ENCODE measurements around the gene UPF2.

UPF2 gene

DNA sequence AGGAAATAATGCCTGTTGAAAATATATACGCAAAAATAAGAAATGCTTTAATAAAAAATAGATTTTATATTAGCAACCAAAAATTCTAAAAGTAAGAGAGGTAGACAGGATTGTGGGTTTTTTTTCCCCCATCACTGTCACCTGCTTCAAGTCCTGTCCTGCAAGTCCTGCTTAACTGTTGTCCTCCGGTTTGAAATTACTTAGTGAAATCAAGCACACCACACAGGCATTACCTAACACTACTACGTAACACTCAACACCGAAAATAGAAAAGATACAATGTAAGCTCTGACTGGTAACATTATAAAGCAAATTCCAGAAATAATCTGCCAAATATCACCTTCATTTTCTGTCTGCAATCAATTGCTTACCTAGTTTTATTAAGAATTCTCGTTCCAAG is 90.9 kb downstream of the UPF2 start:
- no peak for DNase-seq

- no peak for DNase-seq
Observed at GRCh38 chr10:11950325-11951018, 92.1 kb downstream of the UPF2 start.

- DNase-seq, result no peak
Observed at GRCh38 chr10:11949152-11949551, 93.5 kb downstream of the UPF2 start.

- no peak for DNase-seq
Observed at GRCh38 chr10:11946652-11947051, 96.0 kb downstream of the UPF2 start.

GRCh38 chr10:11936389-11937152 is 106.0 kb downstream of the UPF2 start:
- DNase-seq, result no peak

DNA sequence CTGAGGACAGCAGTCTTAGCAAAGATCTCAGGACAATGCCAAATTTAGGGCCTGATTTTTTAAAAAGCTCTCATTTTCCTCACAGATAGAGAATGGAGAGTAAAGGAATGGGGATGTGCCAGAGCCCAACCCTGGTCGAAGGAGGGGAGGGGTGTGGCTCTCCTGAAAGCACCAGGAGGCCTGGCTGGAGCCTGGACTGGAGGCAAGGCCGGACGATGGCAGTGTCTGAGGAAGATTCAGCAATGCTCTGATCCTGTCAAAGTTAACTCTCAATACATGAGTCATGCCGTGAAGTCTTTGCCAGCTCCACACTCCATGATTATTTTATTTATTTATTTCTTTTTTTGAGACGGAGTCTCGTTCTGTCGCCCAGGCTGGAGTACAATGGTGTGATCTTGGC is 108.3 kb downstream of the UPF2 start:
- no peak for DNase-seq

- no peak for DNase-seq
Observed at GRCh38 chr10:11933577-11934223, 108.9 kb downstream of the UPF2 start.

DNA sequence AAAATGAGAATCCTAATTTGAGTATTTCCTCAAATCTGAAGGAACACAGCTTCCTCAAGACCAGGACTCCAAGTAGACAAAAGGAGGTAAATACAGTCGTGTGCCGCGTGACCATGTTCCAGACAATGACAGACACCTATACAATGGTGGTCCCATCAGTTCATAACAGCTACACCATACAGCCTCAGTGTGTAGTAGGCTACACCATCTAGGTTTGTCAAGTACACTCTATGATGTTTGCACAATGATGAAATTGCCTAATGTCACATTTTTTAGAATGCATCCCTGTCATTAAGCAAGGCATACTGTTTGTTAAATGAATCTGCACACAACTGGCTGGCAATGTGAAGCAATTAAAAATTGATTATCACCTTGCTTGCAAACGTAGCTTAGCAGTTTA is 111.6 kb downstream of the UPF2 start:
- no peak for DNase-seq

DNA sequence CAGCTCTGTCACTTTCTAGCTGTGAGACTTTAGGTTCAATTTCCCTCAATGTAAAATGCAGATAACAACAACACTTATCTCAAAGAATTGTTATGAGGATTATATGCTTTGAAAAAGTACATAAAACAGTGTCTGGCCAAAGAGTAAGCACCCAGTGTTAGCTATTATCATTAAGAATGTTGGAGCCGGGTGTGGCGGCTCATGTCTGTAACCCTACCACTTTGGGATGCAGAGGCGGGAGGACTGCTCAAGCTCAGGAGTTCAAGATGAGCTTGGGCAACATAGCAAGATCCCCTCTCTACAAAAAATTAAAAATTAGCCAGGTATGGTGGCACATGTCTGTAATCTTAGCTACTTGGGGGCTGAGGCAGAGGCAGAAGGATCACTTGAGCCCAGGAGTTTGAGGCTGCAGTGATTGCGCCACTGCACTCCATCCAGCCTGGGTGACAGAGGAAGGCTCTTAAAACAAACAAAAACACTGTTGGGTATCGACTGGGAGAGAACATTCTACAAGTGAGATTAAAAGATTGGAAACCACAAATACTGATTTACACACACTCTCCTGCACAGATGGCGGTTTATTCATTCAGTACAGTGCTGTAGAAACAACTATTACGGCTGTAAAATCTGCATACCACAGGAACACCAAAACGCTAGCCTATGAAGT is 112.2 kb downstream of the UPF2 start:
- DNase-seq, result no peak

GRCh38 chr10:11927746-11928145 is 114.9 kb downstream of the UPF2 start:
- DNase-seq, result no peak

DNA sequence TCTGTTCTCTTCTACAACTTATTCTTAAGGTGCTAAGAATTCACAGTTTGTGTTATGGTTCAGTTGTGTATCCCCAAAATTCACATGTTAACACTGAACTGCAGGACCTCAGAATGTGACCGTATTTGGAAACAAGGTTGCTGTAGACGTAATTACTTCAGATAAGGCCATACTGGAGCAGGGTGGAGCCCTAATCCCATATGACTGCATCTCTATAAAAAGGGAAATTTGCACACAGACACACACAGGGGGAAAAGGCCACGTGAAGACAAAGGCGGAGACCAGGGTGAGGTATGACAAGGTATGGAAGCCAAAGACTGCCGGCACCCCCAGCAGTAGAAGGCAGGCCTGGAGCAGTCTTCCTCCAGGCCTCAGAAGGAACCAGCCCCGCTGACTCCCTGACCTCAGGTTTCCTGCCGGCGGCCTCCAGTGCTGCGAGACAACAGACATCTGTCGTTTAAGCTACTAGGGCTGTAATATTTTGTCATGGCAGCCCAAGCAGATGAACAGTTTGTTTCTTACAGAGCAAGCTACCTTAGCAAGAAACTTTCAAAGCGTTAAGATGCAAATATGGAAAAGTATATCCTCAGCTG is 120.7 kb downstream of the UPF2 start:
- DNase-seq, result no peak

GRCh38 chr10:11919271-11919670 is 123.3 kb downstream of the UPF2 start:
- no peak for DNase-seq

- DNase-seq, result no peak
Observed at GRCh38 chr10:11918384-11918783, 124.2 kb downstream of the UPF2 start.

DNA sequence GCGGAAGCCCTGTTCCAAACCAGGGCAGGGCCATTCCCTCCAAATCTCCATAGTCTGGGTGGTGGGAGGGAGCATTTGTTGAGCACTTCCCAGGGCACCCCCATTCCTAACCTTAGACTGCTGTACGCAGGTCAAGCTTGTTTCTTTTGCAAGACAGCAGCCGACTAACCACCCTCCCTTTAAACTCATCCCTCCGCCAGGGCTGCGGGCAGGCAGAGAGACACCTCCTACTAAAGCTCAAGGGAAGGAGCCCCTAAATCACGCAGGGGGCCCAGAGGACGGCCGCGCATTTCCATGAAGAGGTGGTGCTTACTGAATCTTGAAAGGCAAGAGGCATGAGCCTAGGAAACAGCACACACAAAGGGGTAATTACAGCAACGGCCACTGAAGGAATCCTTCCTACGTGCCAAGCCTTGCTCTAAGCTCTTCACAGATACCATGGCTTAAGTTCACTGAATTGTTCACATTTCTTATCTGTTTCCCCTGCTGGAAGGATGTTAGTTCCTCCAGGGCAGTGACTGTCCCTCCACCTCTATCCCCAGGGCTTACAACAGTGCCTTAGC is 129.4 kb downstream of the UPF2 start:
- DNase-seq, result no peak

GRCh38 chr10:11910102-11910501 is 132.5 kb downstream of the UPF2 start:
- DNase-seq, result no peak

DNA sequence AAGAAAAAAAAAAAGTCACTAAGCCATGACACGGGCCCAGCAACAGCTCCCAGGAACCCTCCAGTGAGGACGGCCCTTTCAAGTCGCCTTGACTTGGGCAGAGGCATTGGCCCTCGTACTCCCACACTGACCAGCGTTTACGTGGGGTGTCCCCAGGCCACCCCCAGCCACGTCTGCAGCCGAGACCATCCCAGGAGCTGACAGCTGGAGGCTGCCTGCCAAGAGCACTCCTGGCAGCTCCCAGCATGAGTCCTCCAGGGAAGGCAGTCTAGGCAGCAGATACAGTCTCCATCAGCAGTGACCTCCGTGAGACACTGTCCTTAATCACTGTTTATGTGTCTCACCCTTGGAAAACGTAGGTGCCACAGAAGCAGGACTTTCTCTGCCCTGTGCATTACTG is 133.0 kb downstream of the UPF2 start:
- DNase-seq, result no peak

GRCh38 chr10:11908991-11909390 is 133.6 kb downstream of the UPF2 start:
- no peak for DNase-seq

DNA sequence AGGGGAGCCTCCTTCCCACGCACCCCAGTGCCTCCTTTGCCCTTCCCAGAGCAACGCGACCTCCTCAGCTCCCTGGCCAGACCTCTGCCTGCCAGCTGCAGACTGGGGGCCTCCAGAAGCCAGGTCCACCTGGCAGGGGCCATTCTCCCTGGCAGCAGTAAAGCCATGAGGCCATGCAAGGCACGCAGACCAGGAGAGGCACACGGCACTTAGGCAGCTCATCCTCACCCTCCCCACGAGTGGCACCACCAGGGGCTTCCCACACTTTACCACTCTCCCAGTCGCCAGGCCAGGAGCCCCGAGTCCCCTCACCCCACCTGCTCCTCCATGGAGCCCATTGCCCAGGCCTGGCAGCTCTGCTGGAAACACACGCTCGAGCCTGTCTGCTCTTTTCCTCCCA is 134.1 kb downstream of the UPF2 start:
- no peak for DNase-seq

DNA sequence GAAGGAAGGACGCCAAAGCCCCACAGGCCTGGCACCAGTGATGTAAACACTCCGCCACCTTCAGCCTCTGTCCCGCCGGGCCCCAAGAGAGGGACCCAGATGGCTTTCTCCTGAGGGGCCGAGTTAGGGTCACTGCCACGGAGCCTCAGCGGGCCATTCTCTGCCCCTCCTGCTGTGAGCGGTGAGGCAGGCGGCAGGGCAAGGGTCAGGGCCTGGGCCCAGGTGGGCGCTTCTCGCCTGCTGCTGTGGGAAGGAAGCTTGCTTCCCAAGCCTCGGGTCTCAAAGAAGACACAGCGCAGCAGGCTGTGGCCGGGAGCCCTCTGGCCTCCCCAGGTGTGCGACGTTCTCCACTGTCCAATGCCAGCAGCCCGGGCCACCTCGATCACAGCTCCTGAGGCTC is 134.7 kb downstream of the UPF2 start:
- DNase-seq, result no peak

- DNase-seq, result no peak
Observed at GRCh38 chr10:11906714-11907113, 135.9 kb downstream of the UPF2 start.

DNA sequence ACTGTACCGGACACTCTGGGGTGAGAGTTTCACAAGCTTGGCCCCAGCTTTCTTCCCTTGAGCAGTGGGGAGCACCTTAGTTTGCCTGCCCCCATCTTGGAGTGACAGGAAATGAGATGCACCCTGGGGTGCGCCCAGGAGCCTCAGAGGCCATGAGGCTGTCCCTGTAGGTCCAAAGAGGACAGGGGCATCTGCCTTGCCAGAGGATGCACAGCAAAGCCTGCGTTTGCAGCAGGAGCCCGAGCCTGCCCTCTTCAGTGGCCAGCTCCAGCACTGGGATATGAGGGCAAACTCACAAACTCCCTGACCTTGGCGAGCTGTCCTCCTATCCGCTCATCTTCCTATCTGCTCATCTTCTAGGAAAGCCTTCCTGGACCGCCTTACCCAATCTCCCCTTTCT is 140.0 kb downstream of the UPF2 start:
- DNase-seq, result no peak

DNA sequence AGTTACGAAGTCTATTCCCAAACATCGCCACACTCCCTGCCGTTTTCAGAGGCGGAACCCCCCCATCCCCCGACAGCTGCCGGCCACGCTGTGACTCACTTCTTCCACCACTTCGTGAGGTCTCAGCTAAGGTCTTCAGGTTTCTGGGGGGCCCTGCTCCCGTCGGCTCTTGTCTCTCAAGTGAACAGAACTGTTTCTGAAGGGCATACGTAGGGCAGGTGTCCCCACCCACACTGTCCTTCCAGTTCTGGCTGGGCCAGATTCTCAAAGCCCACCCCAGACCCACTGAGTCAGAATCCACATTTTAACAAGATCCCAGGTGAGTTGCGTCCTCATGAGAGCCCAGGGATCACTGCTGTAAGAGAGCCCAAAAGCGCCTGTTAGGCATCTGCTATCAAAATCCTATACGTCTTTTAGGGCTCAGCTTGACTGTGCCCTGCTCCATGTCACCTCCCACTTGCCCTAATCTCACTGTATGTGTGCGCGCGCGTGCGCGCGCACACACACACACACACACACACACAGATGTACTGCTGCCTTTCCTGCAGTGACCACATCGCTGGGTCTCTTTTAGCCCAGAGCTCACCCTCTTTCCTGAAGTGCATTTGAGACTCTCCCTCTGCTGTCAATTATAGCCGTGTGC is 140.7 kb downstream of the UPF2 start:
- DNase-seq, result no peak

All from NCI-H748 treated with DMSO at 0.1 percent for 48 hours (cell line).